Measurements from ENCODE around the gene IL11.

The IL11 gene

DNA sequence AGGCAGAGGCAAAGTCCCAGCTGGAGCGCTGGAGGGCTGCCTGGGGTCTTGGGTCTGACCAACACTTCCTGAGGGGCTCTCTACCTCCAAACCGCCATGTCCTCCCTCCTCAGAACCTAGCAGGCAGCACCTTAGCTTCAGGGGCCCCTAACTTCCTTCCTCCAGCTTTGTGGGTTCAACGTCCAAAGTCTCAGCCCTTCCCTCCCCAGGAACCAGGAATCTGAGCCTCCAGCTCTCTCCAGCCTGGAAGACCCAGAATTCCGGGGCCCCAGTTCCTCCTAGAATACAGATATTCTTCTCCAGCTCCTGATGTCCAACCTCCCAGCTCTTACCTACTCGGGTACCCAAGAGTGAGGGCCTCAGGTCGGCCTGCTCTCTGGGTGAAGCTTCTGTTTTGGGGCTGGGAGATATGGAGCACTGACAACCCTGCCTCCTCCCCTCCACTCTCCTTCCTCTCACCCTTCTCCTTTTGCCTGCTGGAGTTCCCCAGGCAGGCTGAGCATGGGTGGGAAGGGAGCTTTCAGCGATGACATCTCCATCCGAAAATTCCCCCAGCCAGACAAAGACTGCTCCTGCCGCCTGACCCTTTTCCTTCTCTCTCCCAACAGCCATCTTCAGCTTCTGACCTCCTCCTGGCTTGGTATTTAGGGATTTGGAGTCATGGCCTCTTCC, 48.7 kb downstream of the IL11 start:
- FAIRE-seq, result no peak

DNA sequence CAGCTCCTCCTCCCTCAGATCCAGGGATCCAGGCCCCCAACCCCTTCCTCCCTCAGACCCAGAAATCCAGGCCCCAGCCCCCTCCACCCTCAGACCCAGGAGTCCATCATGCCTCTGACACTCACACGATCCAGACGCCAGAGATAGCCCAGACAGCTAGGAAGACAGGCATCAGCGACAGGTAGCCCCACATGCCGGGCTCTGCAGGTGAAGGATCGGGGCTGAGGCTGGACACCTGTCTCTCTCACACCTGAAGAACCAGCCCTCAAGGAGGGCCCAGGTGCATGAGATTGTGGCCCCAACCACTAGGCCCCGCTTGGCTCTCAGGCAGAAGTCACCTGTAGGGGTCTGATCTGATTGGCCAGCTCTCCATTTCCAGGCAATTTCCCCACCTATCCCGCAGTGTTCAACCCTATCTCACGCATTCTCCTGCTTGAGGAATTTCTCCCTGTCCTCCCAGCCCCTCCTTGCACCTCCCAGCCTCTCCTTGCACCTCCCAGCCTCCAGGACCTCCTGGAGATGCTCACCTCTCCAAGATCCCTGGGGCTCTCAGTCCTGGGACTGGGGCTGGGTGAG, 49.3 kb downstream of the IL11 start:
- FAIRE-seq, result no peak

DNA sequence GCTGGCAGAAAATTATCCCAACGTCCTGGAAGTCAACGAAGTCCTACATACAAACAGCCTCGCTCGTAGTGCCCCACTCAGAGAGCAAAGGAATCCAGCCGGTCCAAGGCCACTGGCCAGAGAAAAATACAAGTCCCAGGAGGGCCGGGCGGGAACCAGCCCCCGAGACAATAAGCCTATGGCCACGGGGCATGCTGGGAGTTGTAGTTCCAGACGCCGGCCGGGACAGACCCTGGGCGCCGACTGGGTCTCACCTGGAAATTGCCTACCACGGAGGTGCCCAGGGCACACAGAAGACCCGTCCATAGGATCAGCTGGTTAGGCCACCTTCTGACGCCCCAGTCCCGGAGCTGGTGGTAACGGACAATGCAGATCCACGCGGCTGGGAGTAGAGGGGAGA, 50.5 kb downstream of the IL11 start:
- no peak for FAIRE-seq

DNA sequence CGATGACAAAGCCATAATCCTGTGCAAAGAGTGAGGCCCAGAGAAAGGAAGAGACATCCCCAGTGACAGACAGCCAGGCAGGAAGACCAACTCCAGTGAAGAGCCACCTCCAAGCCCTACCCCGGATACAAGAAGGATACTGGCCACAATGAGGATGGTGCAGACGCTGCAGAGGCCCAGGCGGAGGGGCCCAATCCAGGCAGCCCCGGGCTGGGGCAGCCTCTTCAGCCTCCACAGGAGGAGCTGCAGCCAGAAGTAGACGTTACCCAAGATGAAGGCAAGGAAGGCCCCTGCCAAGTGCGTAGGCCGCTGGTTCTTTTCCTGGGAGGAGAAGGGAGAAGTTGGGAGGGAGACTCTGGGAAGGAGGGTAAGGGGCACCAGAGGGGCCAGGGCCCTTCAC, 53.6 kb downstream of the IL11 start:
- no peak for FAIRE-seq

DNA sequence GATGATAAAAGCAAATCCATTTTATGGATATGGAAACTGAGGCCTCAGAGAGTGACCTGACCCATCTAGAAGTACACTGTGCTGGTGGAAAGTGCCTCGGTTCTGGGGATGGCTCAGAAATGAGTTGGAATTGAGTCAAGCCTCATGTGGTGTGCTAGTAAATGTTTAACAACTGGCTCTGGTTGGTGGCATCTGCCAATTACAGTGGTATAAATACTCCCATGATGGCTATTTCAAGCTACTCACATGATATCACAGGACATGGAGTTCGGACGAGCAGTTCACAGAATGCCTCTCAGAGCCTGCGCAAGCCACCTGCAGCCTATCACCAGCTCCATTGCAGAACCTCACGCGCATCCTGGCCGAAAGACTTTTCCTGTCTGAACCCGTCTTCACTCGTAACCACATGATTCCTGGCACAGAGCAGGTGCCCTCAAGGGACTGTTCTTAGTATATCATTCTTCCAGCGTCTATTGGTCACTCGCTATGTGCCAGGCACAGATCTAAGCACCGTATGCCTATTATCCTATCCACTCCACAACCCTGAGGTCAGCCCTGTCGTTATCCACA, 54.2 kb downstream of the IL11 start:
- FAIRE-seq, result no peak

DNA sequence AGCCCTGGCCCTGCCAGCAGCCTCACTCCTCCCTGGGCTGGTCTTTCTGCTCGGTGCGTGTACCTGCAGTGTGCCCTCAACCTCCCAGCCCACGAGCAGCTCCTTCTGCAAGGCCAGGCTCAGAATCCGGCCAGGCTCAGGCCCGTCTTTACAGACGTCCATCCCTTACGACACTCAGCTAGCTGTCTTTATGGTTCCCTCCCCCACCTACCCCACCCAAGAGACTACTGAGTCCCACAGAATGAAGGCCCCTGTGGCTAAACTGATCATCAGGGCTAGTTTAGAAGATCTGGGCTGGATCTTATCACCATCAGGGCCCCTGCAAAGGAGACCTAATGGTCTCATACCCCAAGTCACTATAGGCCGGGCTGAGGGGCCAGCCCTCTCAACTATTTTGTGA, 55.9 kb downstream of the IL11 start:
- no peak for FAIRE-seq

Data from A204.1 (cell line).